Measurements from ENCODE around the gene C16orf74. TPM values are rescaled to one million over a fixed set of nuclear protein-coding genes. Genes with fewer than 3 reads are reported as not detected.

C16orf74 gene
- total and polyA plus RNA-seq, 2 of the 13 experiments (the other 11 are each of a cell fraction or from before 2014, with no cell fraction given): 0.13 to 0.29 TPM

GRCh38 chr16:85673529-85674417, 77.1 kb downstream of the C16orf74 start:
- Histone ChIP-seq H3K9ac (ENCODE audit: insufficient read depth, low read depth, low read length) (no peak overlapping the region), H3K4me3 (replicated peaks in 1 of 3; ENCODE audit: insufficient read depth in 1 of 3, low read depth in 2 of 3, low read length in 3 of 3) (no peak overlapping the region), H3K79me2 (ENCODE audit: insufficient read depth, low read length) (no peaks in the 10 kb centered on the region), H3K9me3 (ENCODE audit: low read length) (no peaks in the 10 kb centered on the region), H3K36me3 (replicated peaks in 1 of 2; ENCODE audit: control insufficient read depth in 1 of 2, insufficient read depth in 2 of 2, low read length in 2 of 2) (peaks cover 39 to 89% of the 10 kb centered on the region in 2 experiments), H3K27me3 (ENCODE audit: control insufficient read depth in 1 of 2, insufficient read depth in 2 of 2, low read length in 2 of 2) (no peaks in the 10 kb centered on the region), H3K4me1 (ENCODE audit: insufficient read depth, low read length) (no peaks in the 10 kb centered on the region), H3K4me2 (ENCODE audit: low read depth, low read length) (no peak overlapping the region), H2AFZ (ENCODE audit: low read length) (no peak overlapping the region), H4K20me1 (ENCODE audit: insufficient read depth, low read length) (peaks cover 2% of the 10 kb centered on the region; the same call in 1 of the 2 replicates), H3K27ac (ENCODE audit: extremely low read length, insufficient read depth, low read length) (no peak overlapping the region)
- 96% methylated on average over 16 of the region's 19 CpGs for WGBS (ENCODE audit: low lambda C conversion rate)
- DNase-seq (ENCODE audit: low spot score) (no peak), FAIRE-seq (no peak), ATAC-seq (no peak)
- ChIA-PET POLR2A (no interaction called here), CTCF (ENCODE audit: low intra/inter-chr PET ratio, low total read pairs) (no interaction called here)
- BruUV-seq (replicated peaks): no TSS peak
- in situ Hi-C loops (cut with HindIII; ENCODE audit: extremely low pct_ligation_motif_present, low pct_unique_long_range_greater_than_20kb): no loop called here
- intact Hi-C loops (cut with micrococcal nuclease; ENCODE audit: unreplicated experiment): no loop called here
- TF ChIP-seq AGO2 (optimal IDR thresholded peaks at IDR 0.05; ENCODE audit: low read depth, low read length) (peak; percentile 63), ZNF713 (CRISPR knock-in tag; IDR thresholded peaks at IDR 0.05) (no peak), ZFP36L1 (CRISPR knock-in tag; IDR thresholded peaks at IDR 0.05) (no peak), ZNF788 (CRISPR knock-in tag; IDR thresholded peaks at IDR 0.05; ENCODE audit: borderline replicate concordance) (no peak), BCL3 (CRISPR knock-in tag; IDR thresholded peaks at IDR 0.05) (no peak), RBM22 (optimal IDR thresholded peaks at IDR 0.05; ENCODE audit: low read length) (peak; percentile 89), ZNF451 (CRISPR knock-in tag; IDR thresholded peaks at IDR 0.05) (no peak), PPARG (CRISPR knock-in tag; conservative IDR thresholded peaks at IDR 0.05) (no peak), MLLT10 (CRISPR knock-in tag; IDR thresholded peaks at IDR 0.05) (no peak), ZNF280D (CRISPR knock-in tag; IDR thresholded peaks at IDR 0.05) (no peak), ZNF747 (CRISPR knock-in tag; IDR thresholded peaks at IDR 0.05; ENCODE audit: borderline replicate concordance) (no peak), RCOR2 (CRISPR knock-in tag; IDR thresholded peaks at IDR 0.05) (no peak)
- TF ChIP-seq, protein P1, sequence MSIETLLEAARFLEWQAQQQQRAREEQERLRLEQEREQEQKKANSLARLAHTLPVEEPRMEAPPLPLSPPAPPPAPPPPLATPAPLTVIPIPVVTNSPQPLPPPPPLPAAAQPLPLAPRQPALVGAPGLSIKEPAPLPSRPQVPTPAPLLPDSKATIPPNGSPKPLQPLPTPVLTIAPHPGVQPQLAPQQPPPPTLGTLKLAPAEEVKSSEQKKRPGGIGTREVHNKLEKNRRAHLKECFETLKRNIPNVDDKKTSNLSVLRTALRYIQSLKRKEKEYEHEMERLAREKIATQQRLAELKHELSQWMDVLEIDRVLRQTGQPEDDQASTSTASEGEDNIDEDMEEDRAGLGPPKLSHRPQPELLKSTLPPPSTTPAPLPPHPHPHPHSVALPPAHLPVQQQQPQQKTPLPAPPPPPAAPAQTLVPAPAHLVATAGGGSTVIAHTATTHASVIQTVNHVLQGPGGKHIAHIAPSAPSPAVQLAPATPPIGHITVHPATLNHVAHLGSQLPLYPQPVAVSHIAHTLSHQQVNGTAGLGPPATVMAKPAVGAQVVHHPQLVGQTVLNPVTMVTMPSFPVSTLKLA (IDR thresholded peaks at IDR 0.05): peak; percentile 54; the same call in 1 of the 2 replicates
- TF ChIP-seq, protein P2, sequence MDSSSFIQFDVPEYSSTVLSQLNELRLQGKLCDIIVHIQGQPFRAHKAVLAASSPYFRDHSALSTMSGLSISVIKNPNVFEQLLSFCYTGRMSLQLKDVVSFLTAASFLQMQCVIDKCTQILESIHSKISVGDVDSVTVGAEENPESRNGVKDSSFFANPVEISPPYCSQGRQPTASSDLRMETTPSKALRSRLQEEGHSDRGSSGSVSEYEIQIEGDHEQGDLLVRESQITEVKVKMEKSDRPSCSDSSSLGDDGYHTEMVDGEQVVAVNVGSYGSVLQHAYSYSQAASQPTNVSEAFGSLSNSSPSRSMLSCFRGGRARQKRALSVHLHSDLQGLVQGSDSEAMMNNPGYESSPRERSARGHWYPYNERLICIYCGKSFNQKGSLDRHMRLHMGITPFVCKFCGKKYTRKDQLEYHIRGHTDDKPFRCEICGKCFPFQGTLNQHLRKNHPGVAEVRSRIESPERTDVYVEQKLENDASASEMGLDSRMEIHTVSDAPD (CRISPR knock-in tag; IDR thresholded peaks at IDR 0.05): no peak
- TF ChIP-seq, protein P3, sequence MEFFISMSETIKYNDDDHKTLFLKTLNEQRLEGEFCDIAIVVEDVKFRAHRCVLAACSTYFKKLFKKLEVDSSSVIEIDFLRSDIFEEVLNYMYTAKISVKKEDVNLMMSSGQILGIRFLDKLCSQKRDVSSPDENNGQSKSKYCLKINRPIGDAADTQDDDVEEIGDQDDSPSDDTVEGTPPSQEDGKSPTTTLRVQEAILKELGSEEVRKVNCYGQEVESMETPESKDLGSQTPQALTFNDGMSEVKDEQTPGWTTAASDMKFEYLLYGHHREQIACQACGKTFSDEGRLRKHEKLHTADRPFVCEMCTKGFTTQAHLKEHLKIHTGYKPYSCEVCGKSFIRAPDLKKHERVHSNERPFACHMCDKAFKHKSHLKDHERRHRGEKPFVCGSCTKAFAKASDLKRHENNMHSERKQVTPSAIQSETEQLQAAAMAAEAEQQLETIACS (CRISPR knock-in tag; IDR thresholded peaks at IDR 0.05): no peak
